Neuron (in vitro differentiated cells): Measurements from ENCODE around the gene SGCG.
"Not testable (repeated sequence)": the region's sequence is repeated elsewhere in the genome, so short reads cannot be mapped to it uniquely, and the experiment has no call there.

Experiments
- H2AFZ ChIP-seq: one replicate; pipeline ENCODE4 v1.6.1; 2013; ENCODE audit warnings: low read depth, mild to moderate bottlenecking, inconsistent platforms, low read length, moderate library complexity
- H3K27me3 ChIP-seq: one replicate; pipeline ENCODE4 v1.6.1; 2013; ENCODE audit warnings: low read length; ENCODE audit not compliant: insufficient read depth
- H3K36me3 ChIP-seq: one replicate; pipeline ENCODE4 v1.6.1; 2013; ENCODE audit warnings: low read length; ENCODE audit not compliant: insufficient read depth
- H3K4me1 ChIP-seq: one replicate; pipeline ENCODE4 v1.6.1; 2013; ENCODE audit warnings: low read length; ENCODE audit not compliant: insufficient read depth
- H3K4me3 ChIP-seq: 2 replicates; pipeline ENCODE4 v1.5.1; 2013; ENCODE audit warnings: mild to moderate bottlenecking, low read length, moderate library complexity
- H3K9me3 ChIP-seq: one replicate; pipeline ENCODE4 v1.6.1; 2013; ENCODE audit warnings: low read length

SGCG gene, protein sequence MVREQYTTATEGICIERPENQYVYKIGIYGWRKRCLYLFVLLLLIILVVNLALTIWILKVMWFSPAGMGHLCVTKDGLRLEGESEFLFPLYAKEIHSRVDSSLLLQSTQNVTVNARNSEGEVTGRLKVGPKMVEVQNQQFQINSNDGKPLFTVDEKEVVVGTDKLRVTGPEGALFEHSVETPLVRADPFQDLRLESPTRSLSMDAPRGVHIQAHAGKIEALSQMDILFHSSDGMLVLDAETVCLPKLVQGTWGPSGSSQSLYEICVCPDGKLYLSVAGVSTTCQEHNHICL

DNA sequence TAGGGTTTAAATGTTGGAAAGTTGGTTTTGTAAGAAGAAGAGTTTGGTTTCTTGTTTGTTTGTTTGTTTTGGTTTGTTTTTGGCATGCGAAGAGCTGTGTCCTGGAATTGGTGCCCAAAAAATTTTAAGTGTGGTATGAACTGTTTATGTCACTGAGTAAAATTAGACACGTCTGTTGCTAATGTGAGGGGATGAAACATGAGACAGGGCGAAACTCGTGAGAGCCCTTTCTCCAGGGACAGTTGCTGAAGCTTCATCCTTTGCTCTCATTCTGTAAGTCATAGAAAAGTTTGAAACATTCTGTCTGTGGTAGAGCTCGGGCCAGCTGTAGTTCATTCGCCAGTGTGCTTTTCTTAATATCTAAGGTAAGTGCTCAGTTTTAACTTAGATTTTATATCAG is at the start of gene SGCG:
Gene SGCG, plus strand, starts transcription at position 269 of the 400 bp plus-strand sequence. CDS start 22,716 bp downstream, outside the sequence.
- no peak within 1 kb of the TSS for H2AFZ ChIP-seq
- H3K9me3 ChIP-seq: no peaks in the 10 kb centered on the region
- no peaks in the 10 kb centered on the region for H3K36me3 ChIP-seq
- no peaks in the 10 kb centered on the region for H3K4me1 ChIP-seq
- H3K4me3 ChIP-seq: no peak within 1 kb of the TSS
- no peaks in the 10 kb centered on the region for H3K27me3 ChIP-seq

DNA sequence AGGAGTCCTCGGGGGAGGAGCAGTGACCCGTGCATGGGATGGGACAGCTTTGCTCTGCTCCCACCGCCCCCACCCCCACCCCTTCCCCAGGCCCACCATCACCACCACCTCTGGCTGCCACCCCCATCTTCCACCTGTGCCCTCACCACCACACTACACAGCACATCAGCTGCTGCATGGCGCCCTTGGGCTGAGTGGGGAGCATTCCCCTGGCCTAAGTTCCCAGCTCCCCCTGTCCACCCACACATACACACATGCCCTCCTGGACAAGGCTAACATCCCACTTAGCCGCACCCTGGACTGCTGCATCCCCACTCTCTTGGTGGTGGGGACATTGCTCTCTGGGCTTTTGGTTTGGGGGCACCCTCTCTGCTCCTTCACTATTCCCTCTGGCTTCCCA is 46.2 kb upstream of the SGCG start:
- H3K27me3 ChIP-seq: no peaks in the 10 kb centered on the region
- H3K4me3 ChIP-seq: no peak overlapping the region
- H2AFZ ChIP-seq: no peak overlapping the region
- no peaks in the 10 kb centered on the region for H3K4me1 ChIP-seq
- no peaks in the 10 kb centered on the region for H3K9me3 ChIP-seq
- H3K36me3 ChIP-seq: no peaks in the 10 kb centered on the region

DNA sequence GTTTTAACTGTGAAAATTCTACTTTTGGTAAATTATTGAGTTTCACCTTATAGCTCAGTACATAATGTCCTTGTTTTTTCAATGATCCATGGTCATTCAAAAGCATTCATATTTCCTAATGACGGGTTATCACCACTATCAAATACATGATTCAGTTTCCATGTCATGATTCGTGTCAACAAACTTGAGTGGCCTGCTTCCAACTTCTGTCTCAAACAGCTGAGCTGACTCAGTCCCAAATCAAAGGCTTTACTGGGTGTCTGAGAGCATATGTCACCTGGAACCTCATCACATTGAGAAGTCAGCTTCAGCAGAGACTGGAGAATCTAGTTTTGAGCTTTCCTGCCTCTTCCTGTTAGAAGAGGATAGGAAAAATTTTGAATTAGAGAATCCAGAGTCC is 40.3 kb upstream of the SGCG start:
- no peak overlapping the region for H3K4me3 ChIP-seq
- no peaks in the 10 kb centered on the region for H3K27me3 ChIP-seq
- no peaks in the 10 kb centered on the region for H3K36me3 ChIP-seq
- peaks cover 3% of the 10 kb centered on the region for H3K9me3 ChIP-seq
- H2AFZ ChIP-seq: no peak overlapping the region
- no peaks in the 10 kb centered on the region for H3K4me1 ChIP-seq

DNA sequence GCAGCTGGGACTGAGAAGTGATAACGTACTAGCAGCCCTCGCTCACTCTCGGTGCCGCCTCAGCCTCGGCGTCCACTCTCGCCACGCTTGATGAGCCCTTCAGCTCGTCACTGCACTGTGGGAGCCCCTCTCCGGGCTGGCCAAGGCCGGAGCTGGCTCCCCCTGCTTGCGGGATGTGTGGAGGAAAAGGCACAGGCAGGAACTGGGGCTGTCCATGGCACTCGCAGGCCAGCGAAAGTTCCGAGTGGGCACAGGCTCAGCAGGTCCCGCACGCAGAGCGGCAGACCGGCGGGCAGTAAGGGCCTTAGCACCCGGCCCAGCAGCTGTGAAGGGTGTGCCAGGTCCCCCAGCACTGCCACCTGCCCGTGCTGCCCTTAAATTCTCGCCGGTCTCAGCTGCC is 38.8 kb upstream of the SGCG start:
- H3K36me3 ChIP-seq: no peaks in the 10 kb centered on the region
- peaks cover 3% of the 10 kb centered on the region for H3K9me3 ChIP-seq
- no peak overlapping the region for H2AFZ ChIP-seq
- no peak overlapping the region for H3K4me3 ChIP-seq
- H3K27me3 ChIP-seq: no peaks in the 10 kb centered on the region
- no peaks in the 10 kb centered on the region for H3K4me1 ChIP-seq

DNA sequence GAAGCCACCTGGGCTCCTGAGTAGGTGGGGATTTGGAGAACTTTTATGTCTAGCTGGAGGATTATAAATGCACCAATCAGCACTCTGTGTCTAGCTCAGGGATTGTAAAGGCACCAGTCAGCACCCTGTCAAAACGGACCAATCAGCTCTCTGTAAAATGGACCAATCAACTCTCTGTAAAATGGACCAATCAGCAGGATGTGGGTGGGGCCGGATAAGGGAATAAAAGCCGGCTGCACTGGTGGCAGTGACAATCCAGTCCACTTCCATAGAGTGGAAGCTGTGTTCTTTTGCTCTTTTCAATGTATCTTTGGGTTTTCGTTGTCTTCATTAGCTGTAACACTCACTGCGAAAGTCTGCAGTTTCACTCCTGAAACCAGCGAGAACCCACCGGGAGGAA is 38.2 kb upstream of the SGCG start:
- H2AFZ ChIP-seq, H3K4me1 ChIP-seq, H3K4me3 ChIP-seq, H3K27me3 ChIP-seq, H3K36me3 ChIP-seq, H3K9me3 ChIP-seq: not testable (repeated sequence)

DNA sequence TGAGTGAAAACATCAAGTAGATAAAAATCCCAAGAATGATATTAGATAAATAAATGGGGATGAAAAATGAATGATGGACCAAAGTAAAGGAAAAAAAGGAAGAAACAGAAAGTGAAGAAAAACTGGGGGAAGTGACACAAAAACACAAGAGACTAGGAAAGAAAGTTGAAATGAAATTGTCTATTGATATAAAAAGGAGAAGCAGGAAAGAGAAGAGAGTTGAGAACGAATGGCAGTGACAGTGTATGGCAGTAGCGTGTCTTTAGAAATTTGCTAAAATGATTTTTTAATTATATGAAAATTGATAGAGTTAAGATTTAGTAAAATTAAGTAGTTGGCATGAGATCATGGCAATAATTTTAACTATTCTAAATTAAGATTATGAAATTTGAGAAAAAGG is 36.3 kb upstream of the SGCG start:
- no peak overlapping the region for H3K4me3 ChIP-seq
- H2AFZ ChIP-seq: no peak overlapping the region
- H3K4me1 ChIP-seq: no peaks in the 10 kb centered on the region
- H3K9me3 ChIP-seq: peaks cover 3% of the 10 kb centered on the region
- H3K27me3 ChIP-seq: no peaks in the 10 kb centered on the region
- no peaks in the 10 kb centered on the region for H3K36me3 ChIP-seq

DNA sequence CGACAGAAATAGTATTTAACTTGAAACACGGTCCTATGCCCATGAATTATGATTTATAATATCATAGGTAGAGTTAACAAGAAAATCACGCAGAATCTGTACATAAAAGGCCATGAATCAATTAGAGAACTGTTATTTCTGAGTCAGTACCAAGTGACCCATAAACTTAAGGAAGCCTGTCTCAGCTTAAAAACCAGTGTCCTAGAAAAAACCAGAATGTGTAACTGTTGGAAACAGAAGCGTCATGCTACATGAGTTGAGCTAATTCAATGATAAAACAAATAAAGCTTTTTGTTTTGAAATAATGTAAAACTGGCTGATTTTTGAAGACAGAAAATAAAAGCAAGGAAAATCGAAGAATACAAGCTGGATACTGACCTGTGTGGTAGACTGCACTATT is 34.8 kb upstream of the SGCG start:
- no peaks in the 10 kb centered on the region for H3K4me1 ChIP-seq
- H2AFZ ChIP-seq: no peak overlapping the region
- H3K4me3 ChIP-seq: no peak overlapping the region
- no peaks in the 10 kb centered on the region for H3K36me3 ChIP-seq
- peaks cover 3% of the 10 kb centered on the region for H3K9me3 ChIP-seq
- no peaks in the 10 kb centered on the region for H3K27me3 ChIP-seq

DNA sequence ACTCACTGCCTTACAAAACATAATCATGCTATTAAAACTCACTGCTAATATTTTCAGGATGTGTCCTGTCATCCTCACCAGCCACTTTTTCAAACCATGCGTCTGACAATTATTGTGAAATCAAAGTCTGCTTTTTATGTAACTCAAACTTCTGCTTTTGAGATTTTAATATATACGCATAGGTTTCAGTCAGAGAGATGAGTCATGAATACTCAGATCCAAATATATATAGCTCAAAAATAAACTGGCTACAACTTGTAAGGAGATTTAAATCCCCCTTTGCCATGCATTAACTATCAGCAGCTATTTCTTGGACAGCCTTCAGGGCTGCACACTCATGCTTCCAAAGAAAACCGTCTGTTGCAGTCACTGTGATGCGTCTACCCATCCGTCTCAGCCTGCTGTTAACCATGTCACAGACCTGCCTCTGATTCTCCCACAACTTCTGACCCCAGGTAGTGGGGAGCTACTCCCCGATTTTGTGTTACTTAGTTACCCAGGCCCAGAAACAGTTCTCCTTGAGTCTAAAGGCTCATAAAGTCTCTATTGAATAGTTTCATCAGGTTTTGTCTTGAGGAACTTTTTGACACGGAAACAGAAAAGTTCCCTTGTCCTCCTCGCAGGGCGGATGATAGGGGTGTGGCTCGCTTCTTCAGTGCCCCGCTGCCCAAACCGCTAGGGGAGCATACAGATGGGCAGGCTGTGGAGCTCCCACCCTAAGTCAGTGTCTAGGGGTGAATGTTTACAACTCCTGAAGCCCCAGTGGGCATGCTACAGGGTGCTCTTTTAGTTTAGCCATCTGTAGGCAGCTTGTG is 33.8 kb upstream of the SGCG start:
- no peak overlapping the region for H2AFZ ChIP-seq
- no peaks in the 10 kb centered on the region for H3K4me1 ChIP-seq
- H3K9me3 ChIP-seq: peaks cover 2% of the 10 kb centered on the region
- no peak overlapping the region for H3K4me3 ChIP-seq
- no peaks in the 10 kb centered on the region for H3K36me3 ChIP-seq
- H3K27me3 ChIP-seq: no peaks in the 10 kb centered on the region

DNA sequence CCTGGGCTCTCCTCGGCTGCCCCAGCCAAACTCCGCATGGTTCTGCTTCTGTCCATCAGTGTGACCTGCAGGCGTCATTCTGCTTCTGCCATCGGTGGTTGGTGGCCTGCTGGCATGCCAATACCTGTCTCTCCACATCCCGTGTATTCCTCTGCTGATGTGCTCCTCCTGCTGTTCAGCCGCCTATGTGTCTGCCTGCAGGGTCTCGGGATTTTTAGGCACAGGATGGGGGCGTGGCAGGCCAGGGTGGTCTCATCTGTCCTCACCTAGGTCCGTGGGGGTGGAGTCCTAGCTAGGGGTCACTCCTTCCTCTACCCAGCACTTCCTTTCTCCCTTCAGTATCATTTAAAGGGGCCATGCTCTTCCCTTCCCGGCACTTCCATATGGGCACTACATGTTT is 33.0 kb upstream of the SGCG start:
- H3K36me3 ChIP-seq: no peaks in the 10 kb centered on the region
- no peak overlapping the region for H3K4me3 ChIP-seq
- no peaks in the 10 kb centered on the region for H3K9me3 ChIP-seq
- no peaks in the 10 kb centered on the region for H3K27me3 ChIP-seq
- no peak overlapping the region for H2AFZ ChIP-seq
- H3K4me1 ChIP-seq: no peaks in the 10 kb centered on the region

DNA sequence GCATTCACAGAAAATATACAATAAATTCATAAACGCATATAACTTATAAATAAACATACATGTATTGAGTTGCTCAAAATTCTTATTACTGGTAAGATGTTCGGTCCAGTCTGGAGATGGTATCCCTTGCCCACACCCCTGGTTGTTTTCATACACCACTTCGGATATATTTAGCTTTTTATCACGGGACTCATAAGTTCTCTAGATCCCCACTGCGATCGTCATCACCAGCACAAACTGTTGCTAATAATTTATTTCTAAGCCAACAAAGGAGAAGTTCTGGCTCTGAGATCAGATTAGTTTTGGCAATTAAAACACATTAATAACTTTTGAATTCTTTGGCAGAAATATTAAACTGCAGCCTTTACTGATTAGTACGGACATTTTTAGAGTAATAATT is 23.0 kb upstream of the SGCG start:
- Histone ChIP-seq H3K27me3 (peaks cover 27% of the 10 kb centered on the region), H3K36me3 (no peaks in the 10 kb centered on the region), H3K4me1 (no peaks in the 10 kb centered on the region), H2AFZ (no peak overlapping the region), H3K4me3 (no peak overlapping the region), H3K9me3 (no peaks in the 10 kb centered on the region)

DNA sequence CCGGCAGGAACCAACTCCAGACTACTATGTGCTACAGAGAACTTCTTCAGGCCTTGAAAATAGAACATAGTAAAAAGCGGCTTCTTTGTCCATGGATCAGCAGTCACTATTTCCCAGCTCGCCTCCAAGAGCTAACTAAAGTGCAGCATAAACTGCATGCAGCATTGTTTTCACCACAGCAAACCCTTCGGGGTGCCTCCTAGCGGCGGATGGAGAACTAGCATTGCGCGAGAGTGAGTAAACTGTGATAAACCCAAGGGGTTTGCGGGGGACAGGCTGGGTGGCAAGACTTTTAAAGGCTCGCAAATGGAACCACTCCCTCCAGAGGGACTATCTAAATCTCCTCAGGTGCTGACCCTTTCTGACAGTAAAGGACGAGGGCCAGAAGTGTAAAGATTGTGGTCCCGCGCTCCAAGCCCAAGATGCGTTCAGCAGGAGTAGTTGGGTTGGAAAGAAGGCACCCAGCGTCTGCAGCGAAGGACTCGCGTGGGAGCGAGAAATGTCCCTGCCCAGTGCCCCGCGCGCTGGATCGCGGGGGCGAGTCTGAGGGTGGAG is 21.5 kb upstream of the SGCG start:
- H3K36me3 ChIP-seq: no peaks in the 10 kb centered on the region
- peak overlapping the region; percentile 18 for H3K4me3 ChIP-seq
- no peak overlapping the region for H2AFZ ChIP-seq
- peaks cover 27% of the 10 kb centered on the region for H3K27me3 ChIP-seq
- H3K9me3 ChIP-seq: no peaks in the 10 kb centered on the region
- no peaks in the 10 kb centered on the region for H3K4me1 ChIP-seq

DNA sequence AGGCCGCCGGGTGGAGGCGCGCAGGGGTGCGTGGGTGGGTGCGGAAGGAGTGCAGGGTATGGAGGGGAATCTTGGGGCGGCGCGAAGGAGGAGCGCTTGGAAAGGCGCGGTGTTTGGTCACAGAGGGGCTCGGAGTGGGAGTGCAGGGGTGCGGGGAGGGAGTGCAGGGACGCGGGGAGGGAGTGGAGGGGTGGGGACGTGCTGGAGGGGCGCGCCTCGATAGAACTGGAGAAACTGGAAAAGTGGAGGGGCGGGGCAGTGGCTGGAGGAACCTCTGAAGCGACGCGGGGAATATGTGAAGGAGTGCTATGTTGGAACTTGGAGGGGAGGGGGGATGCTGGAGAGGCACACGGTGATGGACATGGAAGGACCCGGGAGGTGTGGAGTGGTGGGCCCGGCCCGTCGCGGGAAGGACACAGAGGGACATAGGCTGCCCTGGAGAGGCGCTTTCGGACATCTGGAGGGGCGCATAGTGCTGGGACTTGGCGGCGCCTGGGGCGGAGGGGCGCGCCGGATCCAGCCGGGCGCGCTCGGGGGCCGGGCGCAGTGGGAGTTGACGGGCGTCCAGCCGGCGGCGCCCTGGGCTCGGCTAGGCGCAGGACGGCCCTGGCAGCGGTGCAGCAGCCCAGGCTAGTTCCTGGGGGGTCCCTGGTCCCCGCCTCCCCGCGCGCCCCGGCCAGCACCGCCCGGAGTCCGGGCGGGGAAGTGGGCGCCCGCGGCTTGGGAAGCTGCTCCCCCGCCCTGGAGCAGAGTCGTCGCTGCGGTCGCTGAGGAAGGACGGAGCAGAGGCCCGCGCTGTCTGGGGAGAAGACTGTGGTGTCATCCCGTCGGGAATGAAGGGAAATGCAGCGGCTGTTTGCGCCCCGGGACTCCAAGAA is 20.8 kb upstream of the SGCG start:
- H3K4me3 ChIP-seq: peak overlapping the region; percentile 18
- peak overlapping the region; percentile 46 for H2AFZ ChIP-seq
- H3K9me3 ChIP-seq: no peaks in the 10 kb centered on the region
- H3K36me3 ChIP-seq: no peaks in the 10 kb centered on the region
- H3K27me3 ChIP-seq: peaks cover 27% of the 10 kb centered on the region
- H3K4me1 ChIP-seq: no peaks in the 10 kb centered on the region
